Fibroblast of mammary gland (primary cell): Measurements from ENCODE around the gene PRKN.

Experiments
- DNase-seq: peaks from one replicate; pipeline ENCODE4 v3.0.0-alpha.2; 2010; ENCODE audit warnings: low read depth
- H3K4me3 ChIP-seq: 2 replicates; pipeline ENCODE4 v1.5.1; 2011; ENCODE audit warnings: low read depth, mild to moderate bottlenecking, low read length, moderate library complexity; ENCODE audit not compliant: control insufficient read depth
- TF ChIP-seq, protein P1 (sequence below): conservative IDR thresholded peaks from 2 replicates; pipeline ENCODE4 v1.5.1; 2011; ENCODE audit warnings: low read depth, low read length, inconsistent platforms; ENCODE audit not compliant: control insufficient read depth, insufficient read depth

Gene PRKN

GRCh38 chr6:161393292-161393691 lies 1334.3 kb downstream of the PRKN start:
- TF ChIP-seq, protein P1, sequence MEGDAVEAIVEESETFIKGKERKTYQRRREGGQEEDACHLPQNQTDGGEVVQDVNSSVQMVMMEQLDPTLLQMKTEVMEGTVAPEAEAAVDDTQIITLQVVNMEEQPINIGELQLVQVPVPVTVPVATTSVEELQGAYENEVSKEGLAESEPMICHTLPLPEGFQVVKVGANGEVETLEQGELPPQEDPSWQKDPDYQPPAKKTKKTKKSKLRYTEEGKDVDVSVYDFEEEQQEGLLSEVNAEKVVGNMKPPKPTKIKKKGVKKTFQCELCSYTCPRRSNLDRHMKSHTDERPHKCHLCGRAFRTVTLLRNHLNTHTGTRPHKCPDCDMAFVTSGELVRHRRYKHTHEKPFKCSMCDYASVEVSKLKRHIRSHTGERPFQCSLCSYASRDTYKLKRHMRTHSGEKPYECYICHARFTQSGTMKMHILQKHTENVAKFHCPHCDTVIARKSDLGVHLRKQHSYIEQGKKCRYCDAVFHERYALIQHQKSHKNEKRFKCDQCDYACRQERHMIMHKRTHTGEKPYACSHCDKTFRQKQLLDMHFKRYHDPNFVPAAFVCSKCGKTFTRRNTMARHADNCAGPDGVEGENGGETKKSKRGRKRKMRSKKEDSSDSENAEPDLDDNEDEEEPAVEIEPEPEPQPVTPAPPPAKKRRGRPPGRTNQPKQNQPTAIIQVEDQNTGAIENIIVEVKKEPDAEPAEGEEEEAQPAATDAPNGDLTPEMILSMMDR = no peak
- H3K4me3 ChIP-seq = no peak overlapping the region
- DNase-seq = no peak

GRCh38 chr6:161389756-161390155 lies 1337.8 kb downstream of the PRKN start:
- TF ChIP-seq, protein P1 = no peak
- H3K4me3 ChIP-seq = no peak overlapping the region
- DNase-seq = no peak

GRCh38 chr6:161383951-161384350 lies 1343.6 kb downstream of the PRKN start:
- H3K4me3 ChIP-seq = no peak overlapping the region
- DNase-seq = no peak
- TF ChIP-seq, protein P1 = no peak

DNA sequence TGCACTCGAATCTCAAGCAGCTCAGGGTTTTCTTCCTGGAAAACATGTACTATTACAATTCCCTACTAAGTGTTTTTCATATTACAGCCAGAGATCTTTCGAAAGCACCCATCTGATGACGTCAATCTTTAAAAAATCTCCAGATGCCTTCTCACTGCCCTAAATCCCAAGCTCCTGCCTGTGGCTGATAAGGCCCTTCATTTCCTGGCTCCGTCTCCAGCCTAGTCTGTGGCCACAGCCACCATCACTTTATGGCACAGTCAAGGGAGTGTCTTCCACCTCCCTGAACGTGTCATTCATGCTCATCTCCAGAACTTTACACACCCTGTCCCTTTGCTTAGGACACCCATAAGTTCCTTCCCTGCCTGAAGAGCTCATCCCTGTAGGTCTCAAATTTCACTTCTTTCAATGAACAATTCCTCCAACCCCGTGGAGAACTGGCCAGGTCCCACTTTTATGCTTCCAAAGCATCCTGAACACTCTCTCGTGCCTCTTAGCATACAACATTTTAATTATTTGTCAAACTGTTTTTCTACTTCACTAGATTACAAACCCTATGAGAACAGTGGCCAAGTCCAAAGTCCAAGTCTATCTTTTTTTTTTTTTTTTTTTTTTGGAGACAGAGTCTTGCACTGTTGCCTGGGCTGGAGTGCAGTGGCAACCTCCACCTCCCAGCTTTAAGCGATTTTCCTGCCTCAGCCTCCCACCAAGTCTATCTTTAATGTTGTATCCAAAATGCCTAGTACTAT lies 1347.6 kb downstream of the PRKN start:
- no peak overlapping the region for H3K4me3 ChIP-seq
- TF ChIP-seq, protein P1 = no peak

DNA sequence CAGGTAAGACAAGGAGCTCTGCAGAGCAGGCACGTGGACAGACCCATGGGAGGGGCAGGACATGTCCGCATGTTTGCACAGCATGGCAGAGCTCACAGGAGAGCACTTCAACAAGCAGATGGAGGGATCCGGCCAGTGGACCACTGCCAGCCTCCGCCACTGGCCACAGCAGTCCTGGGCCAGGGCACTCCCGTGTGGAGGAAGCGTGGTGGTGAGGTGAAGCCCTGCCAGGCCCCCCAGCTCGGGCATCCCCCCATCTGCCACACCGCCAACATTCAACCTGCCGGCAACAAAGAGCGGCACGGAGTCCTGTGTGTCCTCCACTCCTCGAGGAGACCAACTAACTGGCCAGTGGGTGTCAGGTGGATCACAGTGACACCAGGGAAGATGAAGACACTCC lies 1349.5 kb downstream of the PRKN start:
- TF ChIP-seq, protein P1 = no peak
- no peak overlapping the region for H3K4me3 ChIP-seq
- no peak for DNase-seq

More for the DNA sequence above, 1347.6 kb downstream of the PRKN start:
- DNase-seq = peak; percentile 68

GRCh38 chr6:161377116-161377515 lies 1350.5 kb downstream of the PRKN start:
- TF ChIP-seq, protein P1 = no peak
- no peak for DNase-seq
- H3K4me3 ChIP-seq = no peak overlapping the region
